ENCODE measurements around the gene C19orf73.

Gene C19orf73

GRCh38 chr19:49070416-49070815 lies 48.5 kb downstream of the C19orf73 start:
- H3K4me1 ChIP-seq (ENCODE audit: control insufficient read depth, insufficient read depth, low read length): no peaks in the 10 kb centered on the region
- DNase-seq (ENCODE audit: low read depth): no peak
- no peaks in the 10 kb centered on the region for H3K36me3 ChIP-seq (ENCODE audit: control insufficient read depth, insufficient read depth, low read length, severe bottlenecking)
- peaks cover 48% of the 10 kb centered on the region for H3K27me3 ChIP-seq (replicated peaks; ENCODE audit: control insufficient read depth, insufficient read depth, low read length)
- H3K4me3 ChIP-seq (ENCODE audit: low read length): no peak overlapping the region
- H3K9me3 ChIP-seq (ENCODE audit: control insufficient read depth, low read length): peaks cover 8% of the 10 kb centered on the region
- no peak overlapping the region for H3K9ac ChIP-seq (ENCODE audit: low read length)

DNA sequence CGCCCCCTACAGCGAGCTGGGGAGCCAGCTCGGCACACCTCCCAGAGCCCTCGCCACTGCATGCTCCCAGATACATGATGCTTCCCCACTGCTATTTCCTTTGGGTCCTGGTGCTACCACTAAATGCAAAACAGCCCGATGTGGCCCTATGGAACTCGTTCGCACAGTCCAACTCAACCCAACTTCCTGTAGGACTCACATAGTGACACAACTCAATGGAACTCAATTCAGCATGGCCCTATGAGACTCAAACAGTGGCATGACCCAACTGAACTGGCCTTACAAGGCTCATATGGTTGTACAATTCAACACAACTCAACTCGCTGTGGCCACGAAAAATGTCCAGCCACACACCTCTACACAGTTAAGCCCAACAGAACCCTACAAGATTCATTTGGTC lies 49.9 kb downstream of the C19orf73 start:
- no peaks in the 10 kb centered on the region for H3K36me3 ChIP-seq (ENCODE audit: control insufficient read depth, insufficient read depth, low read length, severe bottlenecking)
- H3K4me3 ChIP-seq (ENCODE audit: low read length): no peak overlapping the region

More for the DNA sequence above, 49.9 kb downstream of the C19orf73 start:
- H3K9ac ChIP-seq (ENCODE audit: low read length): no peak overlapping the region
- no peaks in the 10 kb centered on the region for H3K4me1 ChIP-seq (ENCODE audit: control insufficient read depth, insufficient read depth, low read length)
- peaks cover 55% of the 10 kb centered on the region for H3K27me3 ChIP-seq (replicated peaks; ENCODE audit: control insufficient read depth, insufficient read depth, low read length)
- no peak for DNase-seq (ENCODE audit: low read depth)
- H3K9me3 ChIP-seq (ENCODE audit: control insufficient read depth, low read length): peaks cover 8% of the 10 kb centered on the region
